Hindlimb muscle (tissue), 1 donor: ENCODE data around the gene STAB2. TPM values are rescaled to one million over a fixed set of nuclear protein-coding genes. Genes with fewer than 3 reads are reported as not detected.

ENCODE experiments used
- DNase-seq: peaks from one replicate; pipeline ENCODE4 v3.0.0-alpha.2; 2013
- polyA plus RNA-seq: library from polyadenylated mRNA; unstranded; fragments of 120-200 nt; gene quantifications from one replicate; pipeline ENCODE4 v1.2.1, GENCODE V29; 2013; ENCODE audit not compliant: insufficient read length

Gene STAB2
- polyA plus RNA-seq, 1 donor: 1.5 TPM

- DNase-seq: no peak
Observed at GRCh38 chr12:103583008-103583407, 4.1 kb upstream of the STAB2 start.

GRCh38 chr12:103586132-103586531 lies 941 bp upstream of the STAB2 start:
- DNase-seq: no peak

DNA sequence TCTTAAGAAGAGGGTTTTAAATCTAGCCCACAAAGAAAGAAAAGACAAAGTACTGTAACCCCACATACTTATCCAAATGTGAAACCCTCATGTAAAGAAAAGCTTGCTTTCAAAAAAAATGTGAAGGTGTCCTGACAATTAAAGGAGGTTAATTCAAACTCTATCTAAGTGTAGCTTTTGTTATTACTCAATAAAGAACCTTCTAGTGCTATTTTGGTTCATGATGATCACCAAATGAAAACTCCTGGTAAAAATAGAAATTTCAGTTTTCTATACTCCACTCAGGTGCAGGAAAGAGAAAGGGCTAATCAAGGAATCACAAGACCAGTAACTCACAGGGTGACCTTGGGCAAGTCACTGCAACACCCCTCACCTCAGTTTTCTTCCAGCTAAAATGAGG lies 1.6 kb downstream of the STAB2 start:
- DNase-seq: no peak

DNA sequence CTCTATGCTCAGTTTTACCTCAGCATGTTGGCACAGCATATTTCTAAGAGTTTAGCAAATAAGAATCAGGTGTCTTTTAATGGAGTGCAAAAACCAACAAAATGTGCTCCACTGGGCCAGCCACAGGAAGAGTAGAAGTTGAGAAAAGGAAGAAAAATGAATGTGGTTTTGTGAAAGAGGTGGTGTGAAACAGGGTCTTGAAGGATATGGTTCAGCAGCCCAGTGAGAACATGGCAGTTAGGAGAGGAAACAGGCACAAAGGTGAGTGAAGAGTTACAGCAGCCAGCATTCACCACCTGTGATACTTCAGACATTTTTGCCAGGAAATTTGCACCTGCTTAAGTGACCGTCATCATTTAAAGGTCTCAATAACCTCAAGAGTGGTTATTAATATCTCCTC lies 2.4 kb downstream of the STAB2 start:
- DNase-seq: no peak

DNA sequence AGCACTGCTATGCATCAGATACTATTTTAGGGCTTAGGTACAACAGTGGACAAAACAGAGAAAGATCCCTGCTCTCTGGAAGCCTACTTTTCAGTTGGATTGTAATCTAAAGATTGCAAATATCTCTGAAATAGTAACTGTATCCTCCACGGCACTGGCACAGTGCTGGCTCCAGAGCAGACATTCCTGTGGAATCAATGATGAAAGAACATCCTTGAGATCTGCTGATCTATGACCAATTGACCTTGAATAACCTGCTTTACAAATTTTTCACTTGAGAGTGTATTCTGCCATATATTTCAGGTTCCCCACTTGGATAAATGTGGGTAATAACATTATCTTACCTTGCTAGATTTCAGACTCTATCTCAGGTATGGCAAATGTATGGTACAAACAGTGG lies 3.2 kb downstream of the STAB2 start:
- no peak for DNase-seq

DNA sequence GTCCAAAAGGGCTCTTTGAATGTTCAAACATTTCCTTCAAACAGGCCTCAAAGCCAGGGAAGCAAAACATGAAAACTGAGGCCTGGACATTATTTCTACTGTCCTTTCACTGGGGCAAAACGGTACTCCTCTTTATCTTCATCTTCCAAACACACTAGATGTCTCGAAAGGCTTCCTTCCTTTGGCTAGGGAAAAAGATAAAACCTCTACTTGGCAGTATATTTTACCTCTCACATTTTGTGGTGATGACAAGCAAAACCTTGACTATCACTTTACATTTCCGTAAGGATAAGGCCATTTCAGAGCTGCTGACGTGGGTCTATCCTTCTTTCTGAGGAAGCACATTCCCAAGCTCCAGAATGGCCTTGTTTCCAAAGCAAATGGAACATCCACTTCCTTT lies 9.9 kb downstream of the STAB2 start:
- no peak for DNase-seq

DNA sequence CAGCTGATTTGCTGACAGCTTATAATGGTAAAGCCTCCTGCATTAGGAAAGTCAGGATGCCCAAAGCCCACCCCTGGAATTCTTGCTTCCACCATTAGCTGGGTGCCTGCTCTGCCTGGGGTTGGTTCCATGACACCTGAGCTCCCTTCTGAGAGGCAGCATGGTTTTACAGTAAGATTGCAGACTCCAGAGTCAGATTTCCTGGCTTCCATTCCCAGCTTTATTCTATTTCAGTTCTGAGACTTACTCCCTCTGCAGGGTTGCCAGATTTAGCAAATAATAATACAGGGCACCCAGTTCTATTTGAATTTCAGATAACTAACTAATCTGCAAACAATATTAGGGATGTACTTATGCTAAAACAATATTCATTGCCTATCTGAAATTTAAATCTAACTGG lies 12.2 kb downstream of the STAB2 start:
- no peak for DNase-seq

GRCh38 chr12:103600967-103601728 lies 14.1 kb downstream of the STAB2 start:
- DNase-seq: no peak

- no peak for DNase-seq
Observed at GRCh38 chr12:103620395-103620794, 33.3 kb downstream of the STAB2 start.

DNA sequence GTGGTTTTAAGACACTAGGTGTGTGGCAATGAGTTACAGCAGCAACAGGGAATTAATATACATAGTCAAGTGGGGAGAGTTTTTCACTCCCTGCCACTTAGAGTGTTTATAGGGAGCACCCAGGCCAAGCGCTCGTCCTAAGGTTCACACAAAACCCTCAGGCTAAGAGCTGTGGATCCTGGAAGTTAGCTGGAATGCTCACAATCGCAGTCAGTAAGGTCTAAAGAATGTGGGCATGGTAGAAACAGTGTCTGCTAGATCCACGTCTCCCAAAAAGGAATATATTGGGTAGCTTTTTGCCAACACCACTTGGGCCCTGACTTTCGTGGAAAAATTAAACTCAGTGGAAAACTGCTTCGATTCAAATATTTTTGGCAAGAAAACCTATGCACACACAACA lies 36.6 kb downstream of the STAB2 start:
- no peak for DNase-seq

DNA sequence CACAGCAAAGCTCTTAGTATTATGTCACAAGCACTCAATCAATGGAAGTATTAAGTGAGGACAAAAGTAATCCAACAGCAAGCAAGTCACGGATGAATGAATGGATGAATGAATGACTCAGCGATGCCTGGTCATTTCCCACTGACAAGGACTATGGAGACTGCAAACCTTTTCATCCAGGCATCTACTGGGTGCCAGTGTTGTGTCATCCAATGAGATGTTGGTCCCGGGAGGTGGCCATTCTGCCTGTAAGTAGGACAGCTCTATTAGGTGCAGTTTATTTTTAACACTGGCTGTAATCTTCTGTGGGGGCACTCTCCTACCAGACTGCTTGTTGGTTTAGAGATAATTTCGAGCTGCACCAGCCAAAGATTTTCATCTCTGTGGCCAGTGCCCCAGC lies 39.4 kb downstream of the STAB2 start:
- DNase-seq: peak; percentile 40

DNA sequence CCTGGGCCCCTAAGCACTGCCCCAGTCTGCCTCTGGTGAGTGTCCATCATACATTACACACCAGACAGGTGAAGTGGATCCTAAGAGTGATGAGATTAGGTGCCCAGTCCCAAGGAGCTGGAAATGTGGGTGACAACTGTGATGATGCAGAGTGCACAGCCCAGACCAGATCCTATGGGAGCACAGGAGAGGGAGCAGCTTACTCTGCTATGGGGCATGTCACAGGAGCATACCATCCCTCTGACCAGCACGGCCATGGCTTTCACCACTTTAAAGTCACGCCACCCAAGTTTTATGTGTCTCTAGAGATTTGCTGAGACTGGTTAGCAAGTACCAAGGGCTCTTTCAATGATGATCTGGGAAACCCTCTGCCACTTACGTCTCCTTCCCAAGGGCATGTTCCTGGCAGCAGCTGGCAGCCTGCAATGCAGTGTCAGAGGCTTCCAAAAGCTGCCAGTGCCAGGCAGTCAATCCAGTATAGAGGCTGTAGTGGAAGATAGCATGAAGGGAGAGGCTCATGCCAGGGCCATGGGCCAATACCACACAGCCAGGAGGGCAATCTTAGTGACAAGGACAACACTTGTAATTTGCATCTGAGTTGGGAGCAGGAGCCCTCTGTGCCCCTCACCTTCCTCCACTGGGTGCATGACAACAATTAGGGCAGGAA lies 40.2 kb downstream of the STAB2 start:
- no peak for DNase-seq

DNA sequence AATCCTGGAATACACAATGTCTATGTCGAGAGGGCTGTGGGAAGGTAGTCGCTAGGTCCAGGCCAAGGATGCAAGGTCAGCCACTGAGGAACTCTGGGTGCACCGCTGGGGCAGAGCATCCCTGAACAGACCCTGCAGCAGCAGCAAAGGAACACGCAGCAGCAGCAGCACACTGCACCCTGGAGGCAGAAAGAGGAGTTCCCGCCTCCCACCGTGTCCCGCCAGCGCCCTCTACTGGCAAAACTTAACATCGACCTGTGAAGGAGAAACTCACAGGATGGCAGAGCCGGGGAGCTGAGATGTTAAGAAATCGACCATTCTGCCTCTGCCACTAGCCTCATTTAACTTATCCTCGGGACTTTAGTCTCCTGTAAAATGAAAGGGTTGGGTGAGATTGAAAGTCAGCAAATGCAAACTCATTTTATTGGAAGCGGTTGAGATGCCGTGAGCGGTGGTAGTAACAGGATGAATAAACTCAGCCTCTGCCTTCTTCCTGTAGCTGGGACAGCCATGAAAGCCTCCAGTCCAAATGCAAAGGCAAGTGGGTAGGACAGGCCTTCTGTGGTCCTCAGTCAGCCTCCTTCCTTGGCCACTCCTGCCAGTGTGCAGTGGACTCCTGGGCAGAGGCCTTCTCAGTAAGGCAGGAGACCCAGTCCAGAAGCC lies 45.6 kb downstream of the STAB2 start:
- no peak for DNase-seq

DNA sequence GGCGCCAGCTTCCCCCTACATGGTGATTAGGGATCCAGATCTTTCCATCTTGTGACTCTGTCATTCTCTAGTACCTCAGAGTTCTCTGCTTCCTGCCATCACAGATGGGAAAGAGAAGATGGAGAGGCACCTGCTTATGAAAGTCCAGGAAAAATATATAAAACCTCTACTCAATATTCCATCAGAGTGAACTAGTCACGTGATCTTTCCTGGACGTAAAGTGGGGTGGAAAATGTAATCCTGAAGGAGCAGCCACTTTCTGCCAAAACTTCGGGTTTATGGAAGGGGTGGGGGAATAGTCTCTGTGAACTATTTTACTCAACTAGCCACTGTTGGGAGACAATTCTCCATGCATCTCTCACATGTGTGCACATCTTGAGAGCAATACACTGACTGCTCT lies 47.7 kb downstream of the STAB2 start:
- DNase-seq: no peak

GRCh38 chr12:103635419-103635818 lies 48.3 kb downstream of the STAB2 start:
- no peak for DNase-seq

DNA sequence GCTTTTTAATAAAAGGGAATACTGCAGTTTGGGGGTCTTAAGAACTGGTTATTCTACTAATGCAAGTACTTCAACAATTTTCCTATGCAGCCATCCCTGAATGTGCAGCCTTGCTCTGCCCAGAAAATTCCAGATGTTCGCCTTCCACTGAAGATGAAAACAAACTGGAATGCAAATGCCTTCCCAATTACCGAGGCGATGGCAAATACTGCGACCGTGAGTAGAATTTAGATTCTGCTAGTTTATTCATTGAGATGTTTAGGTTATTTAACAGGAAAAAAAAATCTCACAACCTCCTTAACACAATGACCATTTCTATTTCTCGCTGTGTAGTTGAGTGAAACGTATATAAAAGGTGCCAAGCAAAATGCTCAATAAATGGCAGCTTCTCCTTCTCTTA lies 49.9 kb downstream of the STAB2 start:
- no peak for DNase-seq

DNA sequence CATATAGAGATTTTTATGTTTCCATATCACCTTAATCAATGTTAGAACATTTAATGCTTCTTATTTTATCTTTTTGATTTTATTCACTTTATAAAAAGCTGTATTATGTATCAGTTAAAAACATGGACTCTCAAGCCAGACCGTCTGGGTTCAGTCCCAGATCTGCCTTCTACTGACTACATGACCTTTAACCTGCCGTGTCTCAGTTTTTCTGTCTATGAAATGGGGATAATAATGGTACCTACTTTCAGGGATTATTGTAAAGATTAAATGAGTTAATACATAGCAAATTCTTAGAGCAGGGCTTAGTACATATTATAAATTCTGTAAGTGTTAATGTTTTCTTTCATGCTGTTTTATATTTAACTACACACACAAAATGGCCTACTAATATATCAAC lies 50.4 kb downstream of the STAB2 start:
- DNase-seq: no peak

GRCh38 chr12:103639983-103640382 lies 52.9 kb downstream of the STAB2 start:
- DNase-seq: no peak

DNA sequence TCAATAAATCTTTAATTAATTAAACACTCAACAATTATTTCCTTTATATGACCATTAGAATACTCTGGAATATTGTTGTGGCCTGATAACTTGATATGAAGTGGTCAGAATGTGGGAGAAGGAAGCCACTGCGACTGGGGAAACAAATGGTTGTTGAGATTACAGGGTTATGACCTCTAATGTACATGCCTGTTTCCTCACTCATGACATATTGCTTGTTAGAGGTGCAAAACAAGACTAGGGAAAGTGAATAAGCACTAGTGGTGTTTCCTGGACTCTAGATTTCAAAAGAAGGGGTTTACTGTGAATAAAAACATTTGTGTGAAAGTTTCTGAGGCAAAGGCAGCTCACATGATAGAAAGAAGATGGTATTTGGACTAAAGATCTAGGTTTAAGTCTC lies 53.3 kb downstream of the STAB2 start:
- DNase-seq: no peak

DNA sequence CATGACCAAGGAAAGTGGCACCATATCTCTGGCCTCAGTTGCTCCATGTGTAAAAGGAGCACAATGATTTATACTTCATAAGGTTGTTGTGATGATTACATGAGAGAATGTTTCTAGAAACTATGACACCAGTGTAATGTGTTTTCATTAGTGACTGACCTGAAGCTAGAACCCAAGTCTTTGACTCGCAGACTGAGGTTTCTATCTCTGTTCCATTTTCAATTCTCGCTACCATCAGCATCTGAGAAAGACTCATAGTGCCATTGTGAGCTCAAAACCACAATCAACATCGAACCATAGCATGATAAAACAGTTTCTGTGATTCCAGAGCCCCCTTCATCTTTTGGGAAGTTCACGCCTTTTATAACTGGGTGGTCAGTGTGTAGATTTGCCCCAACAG lies 53.8 kb downstream of the STAB2 start:
- no peak for DNase-seq

DNA sequence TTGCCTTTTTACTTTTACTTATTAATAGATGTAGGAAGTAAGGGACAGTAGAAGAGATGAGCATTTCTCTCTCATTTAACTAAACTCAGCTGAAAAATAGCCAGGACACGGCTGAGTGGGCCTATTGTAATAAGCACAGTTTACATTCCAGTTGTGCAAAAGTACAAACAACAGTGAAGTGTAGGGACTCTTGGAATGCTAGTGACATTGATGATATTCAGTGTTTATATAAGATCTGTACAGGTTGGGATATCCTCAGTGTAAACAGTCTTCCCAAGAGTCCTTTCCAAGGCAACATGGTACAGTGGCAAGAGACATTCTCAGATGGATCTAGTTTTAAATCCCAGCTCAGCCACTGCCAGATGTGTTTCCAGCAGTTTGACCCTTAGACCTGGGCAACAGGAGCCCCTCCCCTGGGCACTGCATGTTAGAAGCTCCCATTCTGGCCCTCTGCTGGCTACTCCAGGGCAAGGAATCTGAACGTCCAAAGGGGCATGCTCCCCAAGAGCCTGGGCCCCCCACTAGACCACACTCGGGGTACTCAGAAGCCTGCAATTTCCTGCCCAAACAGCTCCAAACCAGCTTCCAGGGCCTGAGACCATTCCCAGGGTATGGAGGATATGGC lies 55.3 kb downstream of the STAB2 start:
- no peak for DNase-seq

GRCh38 chr12:103645202-103645601 lies 58.1 kb downstream of the STAB2 start:
- DNase-seq: peak; percentile 19

- no peak for DNase-seq
Observed at GRCh38 chr12:103647267-103647666, 60.2 kb downstream of the STAB2 start.

- DNase-seq: no peak
Observed at GRCh38 chr12:103652808-103653207, 65.7 kb downstream of the STAB2 start.
